MCF 10A (cell line): ENCODE data around the gene NKX6-2. TPM values are rescaled to one million over a fixed set of nuclear protein-coding genes. Genes with fewer than 3 reads are reported as not detected.

Experiments used
- BruUV-seq: library from RNA; stranded (reverse); fragments of 400-500 nt; replicated peaks from 2 replicates; lab custom pipeline; 2021; lab: Mats Ljungman, UMichigan
- CTCF ChIA-PET: fragments of 300-600 bp; sonication (Branson Sonifier 250); formaldehyde crosslinking; extraction: SDS; loops from one replicate; lab custom pipeline; 2021; ENCODE audit warnings: antibody characterized with exemption, inconsistent platforms; lab: Yijun Ruan, JAX
- POLR2A ChIA-PET: fragments of 300-600, 350-650 bp; sonication (Branson Sonifier 250); formaldehyde crosslinking; extraction: SDS; loops from one replicate; lab custom pipeline; 2020; ENCODE audit warnings: antibody characterized with exemption, inconsistent platforms; lab: Yijun Ruan, JAX
- DNase-seq: peaks from one replicate; pipeline ENCODE4 v3.0.0-alpha.2; 2018; ENCODE audit not compliant: unreplicated experiment
- H3K27ac Mint-ChIP-seq: one replicate; pipeline ENCODE4 v1.8.0; 2022; ENCODE audit warnings: mild to moderate bottlenecking, low read depth, mixed read lengths; ENCODE audit not compliant: unreplicated experiment
- H3K27me3 Mint-ChIP-seq: one replicate; pipeline ENCODE4 v1.8.0; 2022; ENCODE audit warnings: mixed read lengths; ENCODE audit not compliant: insufficient read depth, unreplicated experiment
- H3K36me3 Mint-ChIP-seq: one replicate; pipeline ENCODE4 v1.8.0; 2022; ENCODE audit warnings: mild to moderate bottlenecking, moderate library complexity, mixed read lengths; ENCODE audit not compliant: insufficient read depth, unreplicated experiment
- H3K4me1 Mint-ChIP-seq: one replicate; pipeline ENCODE4 v1.8.0; 2022; ENCODE audit warnings: mixed read lengths; ENCODE audit not compliant: insufficient read depth, unreplicated experiment
- H3K4me3 Mint-ChIP-seq: one replicate; pipeline ENCODE4 v1.8.0; 2022; ENCODE audit warnings: mild to moderate bottlenecking, moderate library complexity, mixed read lengths; ENCODE audit not compliant: unreplicated experiment
- H3K9me3 Mint-ChIP-seq: one replicate; pipeline ENCODE4 v1.8.0; 2022; ENCODE audit warnings: mixed read lengths; ENCODE audit not compliant: unreplicated experiment
- CTCF ChIP-seq: fragments of 200-600 bp; IDR thresholded peaks from one replicate; pipeline ENCODE4 v1.8.0; 2022; ENCODE audit warnings: antibody characterized with exemption, mild to moderate bottlenecking; ENCODE audit not compliant: unreplicated experiment
- intact Hi-C: fragments of 100-400 bp; cut with micrococcal nuclease; formaldehyde crosslinking; loops from 2 replicates; pipeline ENCODE4 v1.14.1; 2022
- total RNA-seq: library from RNA; stranded (reverse); gene quantifications from 2 replicates; pipeline ENCODE4 v1.2.3, GENCODE V29; 2022

The NKX6-2 gene
- total RNA-seq, 1 experiment from 2014 or later: not detected

GRCh38 chr10:132754071-132754470 lies 31.9 kb downstream of the NKX6-2 start:
- intact Hi-C loops: no loop called here
- CTCF ChIA-PET: no interaction called here

GRCh38 chr10:132753596-132753995 lies 32.4 kb downstream of the NKX6-2 start:
- Mint-ChIP-seq H3K9me3 (peaks cover 8% of the 10 kb centered on the region), H3K4me1 (no peaks in the 10 kb centered on the region), H3K27ac (no peak overlapping the region), H3K4me3 (no peak overlapping the region), H3K36me3 (peaks cover 11% of the 10 kb centered on the region), H3K27me3 (no peaks in the 10 kb centered on the region)
- intact Hi-C loops: no loop called here
- ChIA-PET POLR2A (interaction anchor here (0.5 kb wide), 1 partner anchor 22 kb away, joined by 3 read pairs; no protein-coding TSS in a partner anchor), CTCF (interaction anchor here (0.7 kb wide), 1 partner anchor 576 kb away, joined by 3 read pairs; no protein-coding TSS in a partner anchor)
- no peak for TF ChIP-seq CTCF
- no peak for DNase-seq
- BruUV-seq: no TSS peak

More at GRCh38 chr10:132754071-132754470, 31.9 kb downstream of the NKX6-2 start:
- Mint-ChIP-seq H3K27me3 (no peaks in the 10 kb centered on the region), H3K9me3 (peaks cover 8% of the 10 kb centered on the region), H3K4me3 (no peak overlapping the region), H3K36me3 (peaks cover 11% of the 10 kb centered on the region), H3K27ac (no peak overlapping the region), H3K4me1 (no peaks in the 10 kb centered on the region)
- BruUV-seq: no TSS peak
- POLR2A ChIA-PET: no interaction called here
- no peak for TF ChIP-seq CTCF
- DNase-seq: no peak

GRCh38 chr10:132752961-132753360 lies 33.0 kb downstream of the NKX6-2 start:
- intact Hi-C loops: no loop called here
- no TSS peak for BruUV-seq
- no peak for DNase-seq
- TF ChIP-seq CTCF: no peak
- no peaks in the 10 kb centered on the region for H3K27me3 Mint-ChIP-seq
- ChIA-PET CTCF (interaction anchor here (0.6 to 0.7 kb wide), 2 partner anchors 86 to 576 kb away, joined by 3 read pairs; no protein-coding TSS in a partner anchor), POLR2A (interaction anchor here (0.5 kb wide), 1 partner anchor 23 kb away, joined by 3 read pairs; no protein-coding TSS in a partner anchor)
- no peak overlapping the region for H3K4me3 Mint-ChIP-seq
- no peak overlapping the region for H3K27ac Mint-ChIP-seq
- no peaks in the 10 kb centered on the region for H3K4me1 Mint-ChIP-seq
- H3K36me3 Mint-ChIP-seq: peaks cover 11% of the 10 kb centered on the region
- peaks cover 8% of the 10 kb centered on the region for H3K9me3 Mint-ChIP-seq

GRCh38 chr10:132752378-132752777 lies 33.6 kb downstream of the NKX6-2 start:
- no peak for DNase-seq
- BruUV-seq: no TSS peak
- Mint-ChIP-seq H3K27ac (no peak overlapping the region), H3K9me3 (peaks cover 8% of the 10 kb centered on the region), H3K4me3 (no peak overlapping the region), H3K27me3 (no peaks in the 10 kb centered on the region), H3K4me1 (no peaks in the 10 kb centered on the region), H3K36me3 (peaks cover 11% of the 10 kb centered on the region)
- ChIA-PET POLR2A (no interaction called here), CTCF (interaction anchor here (0.6 kb wide), 1 partner anchor 85 kb away, joined by 3 read pairs; no protein-coding TSS in a partner anchor)
- TF ChIP-seq CTCF: no peak
- intact Hi-C loops: no loop called here
